ENCODE results near the gene TXNDC16.
"Not testable (repeated sequence)": the region's sequence is repeated elsewhere in the genome, so short reads cannot be mapped to it uniquely, and the experiment has no call there.

TXNDC16 gene

DNA sequence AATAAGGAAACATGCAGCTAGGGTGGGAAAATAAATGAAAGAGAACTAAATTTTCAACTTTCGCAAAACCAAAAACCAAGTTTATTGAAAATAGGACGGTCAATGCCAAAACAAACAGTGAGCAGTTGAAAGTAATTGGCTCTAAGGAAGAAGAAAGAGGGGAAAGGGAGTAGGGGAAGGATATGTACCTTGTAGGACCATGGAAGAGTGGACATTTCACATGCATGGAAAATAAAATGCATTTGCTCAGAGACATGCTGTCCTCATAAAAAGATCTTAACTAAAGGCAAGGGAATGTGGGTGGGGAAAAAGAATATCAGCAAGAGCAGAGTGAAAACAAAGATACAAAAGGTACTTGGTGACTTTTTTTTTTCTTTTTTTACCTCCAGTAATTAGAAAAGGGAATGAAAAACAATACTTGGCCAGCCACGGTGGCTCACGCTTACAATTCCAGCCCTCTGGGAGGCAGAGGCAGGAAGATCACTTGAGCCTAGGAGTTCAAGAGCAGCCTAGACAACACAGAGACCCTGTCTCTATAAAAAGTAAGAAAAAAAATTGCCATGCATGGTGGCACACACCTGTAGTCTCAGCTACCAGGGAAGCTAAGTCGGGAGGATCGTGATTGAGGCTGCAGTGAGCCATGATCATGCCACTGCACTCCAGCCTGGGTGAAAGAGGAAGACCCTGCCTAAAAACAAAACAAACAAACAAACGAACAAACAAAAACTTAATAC is 6.6 kb downstream of the TXNDC16 start:
- no peak for FAIRE-seq

DNA sequence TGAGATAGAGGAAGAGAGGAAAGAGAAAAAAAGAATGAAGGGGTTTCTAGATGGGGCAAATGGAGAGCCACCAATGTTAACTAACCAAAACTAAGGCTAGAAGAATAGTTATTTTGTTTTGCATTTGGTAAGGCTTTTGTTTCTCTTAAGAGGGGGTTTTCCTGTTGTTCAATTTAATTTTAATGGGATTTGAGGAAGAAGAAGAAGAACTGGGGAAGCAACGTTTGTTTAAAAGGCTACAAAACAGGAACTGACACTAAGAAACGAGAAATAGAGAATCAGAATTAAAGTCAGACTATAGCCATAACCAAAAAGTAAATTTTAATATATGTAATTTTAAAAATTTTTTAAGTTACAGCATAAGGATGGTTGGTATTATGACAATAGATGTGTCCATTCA is 13.7 kb downstream of the TXNDC16 start:
- FAIRE-seq, result no peak

DNA sequence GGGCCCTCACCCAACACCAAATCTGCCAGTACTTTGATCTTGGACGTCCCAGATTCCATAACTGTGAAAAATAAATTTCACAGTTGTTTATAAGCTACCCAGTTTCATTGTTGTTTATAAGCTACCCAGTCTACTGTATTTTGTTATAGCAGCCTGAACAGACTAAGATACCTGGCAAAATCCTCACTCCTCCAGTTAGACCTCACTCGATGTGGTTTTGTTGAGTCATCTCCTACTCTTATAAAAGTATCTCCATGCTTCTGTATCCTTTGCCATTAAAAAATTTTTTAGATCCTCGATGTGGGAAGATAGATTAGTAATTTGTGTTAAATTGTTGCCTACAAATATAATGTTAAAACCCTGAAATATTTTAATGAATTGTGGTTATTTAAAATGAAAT is 16.0 kb downstream of the TXNDC16 start:
- FAIRE-seq, result no peak

DNA sequence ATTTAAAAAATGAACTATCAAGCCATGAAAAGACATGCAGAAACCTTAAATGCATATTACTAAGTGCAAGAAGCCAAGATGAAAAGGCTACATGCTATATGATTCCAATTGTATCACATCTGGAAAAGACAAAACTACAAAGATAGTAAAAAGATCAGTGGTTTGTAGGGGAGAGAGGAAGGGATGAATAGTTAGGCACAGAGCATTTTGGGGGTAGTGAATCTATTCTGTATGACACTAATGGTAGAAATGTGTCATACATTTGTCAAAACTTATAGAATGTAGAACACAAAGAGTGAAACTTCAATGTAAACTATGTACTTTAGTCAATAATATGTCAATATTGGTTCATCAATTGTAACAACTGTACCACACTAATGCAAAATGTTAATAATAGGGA is 20.8 kb downstream of the TXNDC16 start:
- no peak for FAIRE-seq

DNA sequence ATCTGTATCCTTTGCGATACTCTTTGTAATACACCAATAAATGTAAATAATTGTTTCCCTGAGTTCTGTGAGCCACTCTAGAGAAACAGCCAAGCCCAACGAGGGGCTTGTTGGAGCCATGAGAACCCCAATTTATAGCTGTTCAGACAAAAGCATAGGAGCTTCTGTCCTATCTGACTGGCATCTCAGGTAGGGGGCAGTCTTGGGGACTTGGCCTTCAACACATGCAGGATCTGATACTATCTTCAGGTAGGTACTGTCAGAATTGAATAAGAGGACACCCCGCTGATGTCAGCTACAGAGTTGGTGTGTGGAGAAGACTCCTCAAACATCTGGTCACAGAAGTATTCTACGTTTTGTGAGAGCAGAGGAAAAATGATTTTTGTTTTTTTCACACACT is 25.3 kb downstream of the TXNDC16 start:
- no peak for FAIRE-seq

DNA sequence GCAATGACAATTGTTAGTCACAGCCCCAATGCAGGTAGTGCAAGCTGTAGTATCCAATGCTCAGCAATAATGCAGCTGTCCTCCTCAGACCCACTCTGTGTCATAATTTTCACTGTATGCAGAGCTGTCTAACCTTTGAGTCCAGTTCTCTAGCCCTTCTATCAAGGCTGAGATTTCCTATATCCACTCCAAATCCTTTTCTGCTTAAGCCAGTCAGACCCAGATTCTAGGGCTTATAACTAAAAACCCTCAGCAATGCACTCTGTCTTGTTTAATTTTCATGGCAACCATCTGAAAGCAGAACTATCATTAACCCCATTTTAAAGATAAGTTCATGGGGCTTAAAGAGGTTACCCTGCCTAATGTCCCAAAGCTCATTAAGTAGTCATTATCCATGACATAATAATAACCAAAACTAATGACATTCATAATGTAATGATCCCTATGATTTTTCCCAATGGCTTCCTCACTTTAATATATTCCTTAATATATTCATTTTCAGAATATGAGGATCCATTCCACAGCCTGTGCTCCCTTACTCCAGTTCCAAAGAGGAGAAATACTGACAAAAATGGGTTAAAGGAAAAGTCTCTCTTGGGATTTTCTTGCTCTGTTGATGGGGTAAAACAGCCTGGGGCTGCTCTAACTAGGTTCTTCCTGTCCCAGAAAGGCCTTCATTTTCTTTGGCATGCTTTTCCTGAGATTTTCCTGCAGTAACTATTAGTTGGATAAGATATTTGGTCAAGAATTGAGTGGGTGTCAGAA is 29.5 kb downstream of the TXNDC16 start:
- FAIRE-seq, result no peak

DNA sequence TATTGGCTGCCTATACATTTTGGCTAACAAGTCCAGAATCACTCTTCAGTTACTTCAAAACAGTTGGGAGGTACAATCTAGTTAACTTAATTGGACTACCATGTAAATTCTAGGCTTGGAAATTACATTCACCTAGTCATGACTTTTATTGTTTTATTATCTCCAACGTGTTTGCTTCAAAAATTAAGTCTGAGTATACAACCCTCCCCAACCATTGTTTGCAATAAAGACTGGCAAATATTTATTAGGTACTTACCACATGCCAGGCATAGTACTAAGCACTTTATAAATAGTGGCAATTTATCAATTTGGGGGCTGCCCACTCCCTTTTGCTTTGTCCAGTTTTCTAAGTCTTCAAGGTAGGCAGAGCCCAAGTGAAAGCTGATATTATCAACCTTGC is 30.3 kb downstream of the TXNDC16 start:
- FAIRE-seq, result no peak

DNA sequence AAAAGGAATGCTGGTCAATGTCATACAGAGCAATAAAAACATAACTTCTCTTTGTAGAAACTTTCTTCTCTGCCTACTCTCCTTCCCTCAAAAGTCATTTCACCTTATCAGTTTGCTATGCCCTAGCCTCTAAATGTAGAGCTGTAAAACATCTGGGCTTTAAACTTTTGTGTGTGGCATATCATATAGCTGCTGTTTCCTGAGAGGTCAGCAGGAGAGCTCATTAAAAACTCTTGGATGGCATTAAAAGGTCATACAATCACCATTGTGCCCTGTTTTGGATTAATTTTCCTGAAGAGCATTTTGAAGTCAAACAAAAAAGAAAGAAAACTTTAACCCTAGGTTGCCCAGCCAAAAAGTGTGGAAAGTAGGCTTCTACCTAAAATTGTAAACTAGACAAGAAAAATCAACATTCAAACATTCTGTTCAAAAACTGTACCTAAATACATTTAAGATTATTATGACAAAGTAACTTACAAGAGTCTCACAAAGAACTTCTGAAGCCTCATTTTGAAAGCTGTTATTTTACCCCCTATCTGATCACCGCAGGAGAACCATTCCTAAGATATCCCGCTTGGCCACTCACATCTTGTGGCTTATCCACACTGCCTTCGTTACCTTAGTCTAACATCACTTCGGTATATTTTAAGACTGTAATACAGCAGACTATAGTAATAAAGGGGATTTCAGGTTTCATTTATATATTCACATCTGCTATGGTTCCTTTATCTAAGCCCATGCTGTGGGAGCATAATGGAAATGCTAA is 38.1 kb downstream of the TXNDC16 start:
- no peak for FAIRE-seq

DNA sequence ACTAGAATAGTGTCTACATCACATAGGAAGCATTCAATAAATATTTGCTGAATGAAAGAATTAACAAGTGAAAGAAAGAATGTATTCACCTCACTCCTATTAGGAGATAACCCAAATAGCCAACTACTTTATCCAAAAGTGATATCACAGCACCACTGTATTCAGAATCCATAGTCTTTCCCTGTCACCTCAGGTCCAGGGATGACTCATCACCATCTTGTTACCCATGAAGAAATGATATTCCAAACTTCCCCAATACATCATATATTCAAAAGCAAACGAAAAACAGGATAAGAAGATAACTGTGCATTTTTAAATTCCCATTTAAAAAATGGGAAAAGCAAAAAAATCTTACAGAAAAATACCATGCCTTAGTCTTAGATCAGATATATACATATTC is 39.1 kb downstream of the TXNDC16 start:
- FAIRE-seq, result no peak

DNA sequence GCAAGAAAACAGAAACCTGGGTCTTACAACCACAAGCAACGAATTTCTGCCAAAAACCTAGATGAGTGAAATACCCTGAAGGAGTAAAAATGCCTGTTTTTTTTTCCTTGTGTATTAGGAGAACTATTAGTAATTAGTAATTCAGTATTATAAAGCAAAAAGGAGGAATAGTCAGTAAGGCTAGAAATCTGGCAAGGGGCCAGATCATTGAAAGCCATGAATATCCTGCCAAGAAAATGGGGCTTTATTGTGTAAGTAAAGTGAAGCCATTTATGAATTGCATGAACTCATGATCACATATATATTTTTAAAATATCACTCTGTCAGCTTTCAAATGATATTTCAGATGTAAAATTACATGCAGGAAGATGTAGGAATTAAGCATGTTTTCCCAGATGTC is 57.9 kb downstream of the TXNDC16 start:
- no peak for FAIRE-seq

DNA sequence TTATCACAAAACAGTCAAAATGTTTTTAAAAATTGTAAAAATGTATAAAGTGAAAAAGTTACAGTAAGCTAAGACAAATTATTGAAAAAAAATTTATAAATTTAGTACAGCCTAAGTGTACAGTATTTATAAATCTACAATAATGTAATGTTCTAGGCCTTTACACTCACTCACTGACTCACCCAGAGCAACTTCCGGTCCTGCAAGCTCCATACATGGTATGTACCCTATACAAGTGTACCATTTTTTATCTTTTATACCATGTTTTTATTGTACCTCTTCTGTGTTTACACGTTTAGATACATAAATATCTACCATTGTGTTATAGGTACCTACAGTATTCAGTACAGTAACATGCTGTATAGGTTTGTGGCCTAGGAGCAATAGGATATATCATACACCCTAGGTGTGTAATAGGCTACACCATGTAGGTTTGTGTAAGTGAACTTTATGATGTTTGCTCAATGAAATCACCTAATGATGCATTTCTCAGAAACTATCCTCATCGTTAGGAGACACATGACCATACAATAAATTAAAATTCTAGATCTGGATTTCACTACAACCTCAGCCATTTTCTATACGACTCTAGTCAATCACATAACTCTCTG is 66.8 kb downstream of the TXNDC16 start:
- FAIRE-seq, result no peak

DNA sequence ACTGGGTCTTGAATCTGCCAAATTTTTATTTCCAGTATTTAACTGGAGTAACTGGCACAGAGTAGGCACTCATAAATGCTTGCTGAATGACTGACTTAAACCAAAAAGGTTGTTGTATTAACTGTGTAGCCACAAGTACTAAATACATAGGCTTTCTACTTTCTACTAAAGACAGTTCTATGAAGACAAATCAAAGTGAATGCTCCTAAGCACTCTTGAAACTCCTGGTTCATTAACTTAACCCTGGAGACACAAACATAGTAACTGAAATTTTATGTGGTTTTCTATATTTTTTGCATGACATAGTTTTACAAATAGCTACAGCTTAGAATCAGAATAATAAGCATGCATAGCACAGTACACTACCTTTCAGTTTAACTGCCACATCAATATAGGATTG is 70.4 kb downstream of the TXNDC16 start:
- no peak for FAIRE-seq

DNA sequence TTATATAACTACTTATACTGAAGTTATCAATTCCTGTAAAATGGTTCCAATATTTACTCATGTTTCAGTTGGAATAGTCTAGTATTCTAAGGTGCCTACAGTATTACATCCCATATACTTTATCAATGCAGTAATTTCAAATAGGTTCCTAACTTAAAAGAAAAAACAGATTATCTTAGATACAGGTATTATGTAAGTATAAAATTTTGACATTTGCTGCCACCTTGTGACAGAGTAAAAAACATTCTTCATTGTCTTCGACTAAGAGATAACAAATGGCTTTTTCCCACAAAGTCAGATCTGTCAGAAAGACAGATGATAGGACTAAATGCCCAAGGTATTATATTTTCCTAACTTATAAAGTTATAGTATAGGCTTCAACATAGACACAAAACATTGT is 78.7 kb downstream of the TXNDC16 start:
- FAIRE-seq, result peak; percentile 99

DNA sequence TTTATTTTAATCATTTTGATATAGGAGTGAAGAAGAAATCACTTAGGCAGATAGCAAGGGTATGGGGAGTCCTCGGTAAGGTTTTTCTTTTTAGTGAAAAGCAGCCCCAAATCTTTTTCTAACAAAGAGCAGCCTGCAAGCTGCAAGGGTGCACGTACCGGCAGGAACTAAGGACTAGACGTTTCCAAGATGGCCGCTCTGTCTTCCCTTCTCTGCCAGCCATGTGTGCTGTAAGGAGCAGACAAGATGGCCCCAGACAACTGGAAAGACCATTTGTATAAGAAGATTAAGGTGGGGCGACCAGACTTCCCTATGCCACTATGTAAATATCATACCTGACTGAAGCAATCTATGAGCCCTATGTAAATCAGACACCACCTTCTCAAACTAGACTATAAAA is 79.6 kb downstream of the TXNDC16 start:
- no peak for FAIRE-seq

DNA sequence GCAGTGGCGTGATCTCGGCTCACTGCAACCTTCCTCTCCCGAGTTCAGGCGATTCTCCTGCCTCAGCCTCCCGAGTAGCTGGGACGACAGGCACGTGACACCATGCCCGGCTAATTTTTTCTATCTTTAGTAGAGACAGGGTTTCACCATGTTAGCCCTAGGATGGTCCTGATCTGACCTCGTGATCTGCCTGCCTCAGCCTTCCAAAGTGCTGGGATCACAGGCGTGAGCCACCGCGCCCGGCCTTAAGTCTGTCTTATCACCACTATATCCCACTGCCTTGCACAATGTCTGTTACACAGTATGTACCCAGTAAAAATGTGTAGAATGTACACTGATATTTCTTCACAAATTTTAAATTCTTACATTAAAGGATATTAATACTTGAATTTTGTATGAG is 80.1 kb downstream of the TXNDC16 start:
- FAIRE-seq, result not testable (repeated sequence)

DNA sequence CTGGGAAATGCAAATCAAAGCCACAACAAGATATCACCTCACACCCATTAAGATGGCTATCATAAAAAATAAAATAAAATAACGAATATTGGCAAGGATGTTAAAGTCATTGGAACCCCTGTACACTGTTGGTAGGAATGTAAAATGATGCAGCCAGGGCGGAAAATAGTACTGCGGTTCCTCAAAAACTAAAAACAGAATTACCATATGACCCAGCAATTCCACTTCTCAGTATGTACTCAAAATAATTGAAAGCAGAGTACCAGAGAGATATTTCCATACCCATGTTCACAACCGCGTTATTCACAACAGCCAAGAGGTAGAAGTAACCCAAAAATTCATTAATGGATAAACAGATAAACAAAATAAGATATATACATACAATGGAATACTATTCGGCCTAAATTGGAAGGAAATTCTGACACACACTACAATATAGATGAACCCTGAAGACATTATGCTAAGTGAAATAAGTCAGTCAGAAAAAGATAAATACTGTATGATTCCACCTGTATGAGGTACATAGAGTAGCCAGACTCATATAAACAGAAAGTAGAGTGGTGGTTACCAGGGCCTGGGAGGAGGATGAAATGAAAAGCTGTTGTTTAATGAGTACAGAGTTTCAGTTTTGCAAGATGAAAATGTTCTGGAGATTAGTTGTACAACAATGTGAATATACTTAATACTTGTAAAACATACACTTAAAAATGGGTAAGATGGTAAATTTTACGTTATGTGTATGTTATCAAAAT is 84.6 kb downstream of the TXNDC16 start:
- FAIRE-seq, result no peak

DNA sequence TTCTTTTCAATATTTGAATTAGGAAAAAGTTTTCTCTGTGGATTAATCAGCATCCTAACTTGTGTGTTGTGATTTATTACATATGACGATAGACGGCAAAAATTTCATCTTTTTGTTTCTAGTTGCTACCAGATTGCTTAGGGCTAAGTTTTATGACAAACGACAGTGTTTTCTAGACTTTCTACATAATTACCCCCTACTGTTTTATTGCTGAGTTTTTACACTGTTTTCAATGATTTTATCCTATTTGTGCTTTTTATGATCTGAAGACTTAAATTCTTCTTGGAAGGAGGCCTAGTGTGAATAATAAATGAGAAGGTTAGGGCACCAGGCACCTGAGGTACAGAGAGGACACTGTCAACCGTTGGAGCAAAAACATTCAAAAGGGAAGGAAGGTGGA is 88.1 kb downstream of the TXNDC16 start:
- FAIRE-seq, result no peak

DNA sequence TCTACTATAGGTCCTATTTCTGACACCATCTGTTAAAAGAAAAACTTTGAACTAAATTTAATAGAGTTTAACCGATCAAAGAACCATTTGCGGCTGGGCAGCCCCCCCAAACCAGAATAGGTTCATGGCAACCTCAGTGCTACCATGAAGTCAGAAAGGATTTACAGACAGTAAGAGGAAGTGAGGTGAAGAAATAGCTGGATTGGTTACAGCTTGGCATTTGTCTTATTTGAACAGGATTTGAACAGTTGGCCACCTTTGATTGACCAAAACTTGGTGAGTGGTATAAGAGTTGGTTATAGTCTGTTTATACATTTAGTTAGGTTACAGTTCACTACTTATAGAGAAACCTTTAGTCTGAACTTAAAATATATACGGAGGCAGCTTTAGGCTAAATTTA is 88.9 kb downstream of the TXNDC16 start:
- no peak for FAIRE-seq

DNA sequence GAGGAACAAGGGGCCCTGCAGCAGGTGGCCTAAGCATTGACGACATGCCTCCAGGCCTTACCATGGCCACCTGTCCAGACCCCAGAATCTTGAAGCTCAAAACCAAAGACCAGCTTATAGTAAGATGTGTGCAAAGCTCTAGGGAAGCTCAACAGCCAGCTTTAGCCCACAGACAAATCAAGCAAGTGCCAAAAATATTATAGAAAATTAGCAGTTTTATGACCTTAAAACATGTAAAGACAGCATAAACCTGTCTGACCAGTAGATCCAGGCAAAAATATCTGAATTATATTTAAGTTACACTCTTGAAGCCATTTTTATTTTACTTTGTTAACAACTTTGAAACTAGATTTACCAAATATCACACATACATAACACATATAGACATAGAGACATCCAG is 90.6 kb downstream of the TXNDC16 start:
- no peak for FAIRE-seq

DNA sequence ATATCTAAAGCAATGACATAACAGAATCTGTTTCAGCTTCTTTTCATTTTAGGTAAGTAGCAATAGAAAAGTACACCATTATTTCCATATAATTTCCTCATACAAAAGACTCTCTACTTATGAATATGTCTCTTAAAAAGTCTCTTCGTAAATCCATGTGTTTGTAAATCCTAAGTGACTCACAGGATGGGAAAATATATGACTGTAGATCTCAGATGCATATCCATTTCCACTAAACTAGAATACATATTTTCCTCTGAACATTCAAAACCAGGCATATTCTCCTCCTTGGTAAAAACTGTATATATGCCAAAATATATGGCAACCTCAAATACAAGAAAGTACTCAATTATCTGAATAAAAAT is 93.6 kb downstream of the TXNDC16 start:
- FAIRE-seq, result peak; percentile 38

DNA sequence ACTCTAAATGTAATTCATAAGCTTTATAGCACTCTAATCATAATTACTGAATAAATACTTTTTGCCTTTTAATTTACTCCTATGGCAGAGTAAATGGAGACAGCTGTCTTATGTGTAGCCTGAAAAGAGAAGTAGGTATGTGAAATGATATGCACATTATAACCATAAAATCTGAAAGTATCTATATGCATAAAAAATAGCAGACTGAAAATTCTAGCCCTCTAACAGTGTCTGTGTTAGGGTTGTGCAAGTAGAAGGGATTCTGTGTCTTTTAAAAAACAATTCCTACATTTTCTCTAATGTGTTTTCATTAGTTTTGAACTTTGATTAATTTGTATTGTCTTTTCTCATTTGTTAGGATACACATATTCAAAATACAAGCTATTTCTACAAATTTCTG is 94.9 kb downstream of the TXNDC16 start:
- FAIRE-seq, result no peak

DNA sequence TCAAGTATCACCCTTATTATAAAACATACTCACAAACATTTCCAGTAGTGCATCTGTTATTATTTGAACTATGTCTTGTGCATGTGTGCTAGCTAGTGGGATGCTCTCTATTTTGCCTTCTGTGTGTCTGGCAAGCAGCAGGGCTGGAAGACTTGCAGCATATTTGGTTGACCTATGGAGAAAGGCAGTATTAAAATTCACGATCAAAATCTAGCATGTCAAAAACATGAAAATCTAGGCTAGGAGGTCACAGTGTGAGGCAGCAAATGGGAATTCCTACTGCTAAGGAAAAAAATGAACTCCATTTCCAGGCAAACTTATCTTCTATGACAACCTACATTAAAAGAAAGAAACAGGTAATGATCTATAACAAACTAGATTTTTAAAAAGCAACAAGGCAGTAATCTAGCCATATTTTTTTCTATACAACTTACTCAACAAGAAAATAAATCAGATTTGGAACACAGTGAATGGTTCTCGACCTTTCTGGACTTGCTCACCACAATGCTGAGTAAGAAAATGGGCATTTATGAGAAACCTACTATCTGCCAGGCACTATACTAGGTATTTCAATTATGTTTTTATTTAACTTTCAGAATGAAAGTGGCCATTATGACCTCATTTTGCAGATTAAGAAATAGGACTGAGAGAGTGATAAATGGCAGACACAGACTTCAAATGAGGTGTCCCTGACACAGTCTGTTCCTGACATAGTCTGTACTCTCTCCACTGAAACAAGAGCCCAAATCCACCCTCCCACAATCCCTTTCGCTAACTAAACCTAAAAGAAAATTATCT is 96.8 kb downstream of the TXNDC16 start:
- FAIRE-seq, result no peak
